Measurements from ENCODE around the gene FAN1. TPM values are rescaled to one million over a fixed set of nuclear protein-coding genes. Genes with fewer than 3 reads are reported as not detected.

Gene FAN1
- total RNA-seq = 10 to 100 TPM in 1 of 2 donors, 1 to 10 TPM in 1; 4.3 to 15.9 TPM
- 10 to 100 TPM in 1 of 2 donors, 1 to 10 TPM in 1; 5.9 to 13.0 TPM for polyA plus RNA-seq
- long read RNA-seq, donor 1, partial matches to known transcripts = 3 of 6 reads
- long read RNA-seq, donor 1, other reads (novel, unspliced or antisense) = 2 of 6 reads
- long read RNA-seq, donor 2, full-length matches to known transcripts = 3 of 12 reads
- long read RNA-seq, donor 2, partial matches to known transcripts = 5 of 12 reads
- long read RNA-seq, donor 2, other reads (novel, unspliced or antisense) = 4 of 12 reads

GRCh38 chr15:30903497-30904187 lies at the start of gene FAN1:
TSS of gene FAN1 (plus strand) at chr15:30903915. CDS start at chr15:30904664, 749 bp downstream.
- peak within 1 kb of the TSS in 1 of 2 donors; percentile 9 for H3K27ac ChIP-seq (ENCODE audit: low read depth in 1 of 2, low read length in 2 of 2)
- no peaks in the 10 kb centered on the region for H3K9me3 ChIP-seq (ENCODE audit: control insufficient read depth, low read length)
- DNase-seq = peak; percentile 90 to 92
- H3K27me3 ChIP-seq (ENCODE audit: control insufficient read depth in 1 of 2, insufficient read depth in 2 of 2, low read length in 1 of 2) = no peaks in the 10 kb centered on the region
- peaks cover 0 to 3% of the 10 kb centered on the region in 2 donors for H3K4me1 ChIP-seq (ENCODE audit: control insufficient read depth in 1 of 2, insufficient read depth in 2 of 2, low read length in 2 of 2)
- intact Hi-C loops (cut with DNase I) = loop anchor here in 1 of 2 donors (5.0 kb wide), 1 partner anchor 89 kb away; the partner anchor contains the start of gene MTMR10
- no peaks in the 10 kb centered on the region for H3K36me3 ChIP-seq (ENCODE audit: control insufficient read depth in 1 of 2, insufficient read depth in 2 of 2, low read length in 1 of 2)
- peak; percentile 98 for ATAC-seq (ENCODE audit: low FRiP score)
- WGBS, 2 donors = 1% methylated on average over 61 to 65 of the region's 65 CpGs
- peak within 1 kb of the TSS; percentile 46 to 85 for H3K4me3 ChIP-seq (ENCODE audit: low read length in 2 of 2)

DNA sequence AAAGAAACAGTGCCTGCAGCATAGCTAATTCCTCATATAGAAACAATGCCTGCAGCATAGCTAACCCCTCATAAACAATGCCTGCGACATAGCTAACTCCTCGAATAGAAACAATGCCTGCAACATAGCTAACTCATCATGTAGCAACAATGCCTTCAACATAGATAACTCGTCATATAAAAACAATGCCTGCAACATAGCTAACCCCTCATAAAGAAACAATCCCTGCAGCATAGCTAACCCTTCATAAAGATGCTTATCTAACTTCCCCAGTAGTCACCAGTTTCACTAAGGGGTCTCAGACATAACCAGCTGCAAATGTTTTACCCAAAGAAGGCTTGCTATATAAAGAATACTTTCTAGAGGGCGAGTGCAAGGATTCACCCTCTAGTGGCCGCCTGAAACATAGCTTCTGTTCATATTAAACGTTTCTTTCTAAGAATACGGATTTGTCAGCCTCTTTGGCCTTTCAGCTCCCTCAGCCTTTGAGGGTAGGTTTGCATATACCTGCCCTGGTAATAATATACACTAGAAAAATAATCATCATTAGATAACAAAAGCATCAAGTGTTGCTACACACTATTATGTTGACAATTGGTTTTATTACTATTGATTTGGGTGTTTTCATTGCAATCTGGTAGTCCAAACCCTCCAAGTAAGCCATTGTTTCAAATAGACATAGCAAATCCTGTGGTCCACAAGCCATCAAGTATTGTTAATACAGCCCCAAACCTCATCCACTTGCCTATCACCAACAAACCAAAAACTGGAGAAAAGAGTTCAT lies 44.4 kb upstream of the FAN1 start:
- H3K4me3 ChIP-seq (ENCODE audit: low read length in 2 of 2) = no peak overlapping the region
- peaks cover 2% of the 10 kb centered on the region for H3K9me3 ChIP-seq (ENCODE audit: control insufficient read depth, low read length)
- no peak for ATAC-seq (ENCODE audit: low FRiP score)
- H3K36me3 ChIP-seq (ENCODE audit: control insufficient read depth in 1 of 2, insufficient read depth in 2 of 2, low read length in 1 of 2) = no peaks in the 10 kb centered on the region
- intact Hi-C loops (cut with DNase I) = no loop called here
- no peaks in the 10 kb centered on the region for H3K4me1 ChIP-seq (ENCODE audit: control insufficient read depth in 1 of 2, insufficient read depth in 2 of 2, low read length in 2 of 2)
- no peak for DNase-seq
- peaks cover 0 to 1% of the 10 kb centered on the region in 2 donors for H3K27me3 ChIP-seq (ENCODE audit: control insufficient read depth in 1 of 2, insufficient read depth in 2 of 2, low read length in 1 of 2)
- 16 to 22% methylated on average over 7 of the region's 7 CpGs for WGBS, 2 donors
- no peak overlapping the region for H3K27ac ChIP-seq (ENCODE audit: low read depth in 1 of 2, low read length in 2 of 2)

- DNase-seq (no peak), ATAC-seq (ENCODE audit: low FRiP score) (no peak)
- Histone ChIP-seq H3K27me3 (ENCODE audit: control insufficient read depth in 1 of 2, insufficient read depth in 2 of 2, low read length in 1 of 2) (no peaks in the 10 kb centered on the region), H3K9me3 (ENCODE audit: control insufficient read depth, low read length) (no peaks in the 10 kb centered on the region), H3K4me3 (ENCODE audit: low read length in 2 of 2) (no peak overlapping the region), H3K27ac (ENCODE audit: low read depth in 1 of 2, low read length in 2 of 2) (no peak overlapping the region), H3K4me1 (ENCODE audit: control insufficient read depth in 1 of 2, insufficient read depth in 2 of 2, low read length in 2 of 2) (no peaks in the 10 kb centered on the region), H3K36me3 (ENCODE audit: control insufficient read depth in 1 of 2, insufficient read depth in 2 of 2, low read length in 1 of 2) (no peaks in the 10 kb centered on the region)
- intact Hi-C loops (cut with DNase I) = no loop called here
Observed at GRCh38 chr15:30865257-30865656, 38.5 kb upstream of the FAN1 start.

DNA sequence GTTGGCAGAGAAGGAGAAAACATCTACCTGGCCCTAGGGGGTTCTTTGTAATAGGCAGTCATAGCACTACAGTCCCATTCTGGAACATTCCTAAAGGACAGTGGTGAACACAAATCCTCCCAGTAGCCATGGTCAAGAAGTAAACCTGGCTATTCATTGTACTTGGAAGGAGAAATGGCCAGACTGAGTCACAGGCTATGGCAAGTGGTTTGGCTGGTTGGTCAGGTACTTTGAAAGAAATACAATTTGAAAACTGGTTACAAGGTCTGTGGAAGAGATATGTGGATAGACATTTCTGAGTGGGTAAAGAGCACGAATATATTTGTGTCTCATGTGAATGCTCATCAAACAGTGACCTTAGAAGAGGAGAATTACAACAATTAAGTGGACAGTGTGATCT lies 33.0 kb upstream of the FAN1 start:
- H3K27ac ChIP-seq (ENCODE audit: low read depth in 1 of 2, low read length in 2 of 2) = no peak overlapping the region
- H3K36me3 ChIP-seq (ENCODE audit: control insufficient read depth in 1 of 2, insufficient read depth in 2 of 2, low read length in 1 of 2) = no peaks in the 10 kb centered on the region
- H3K27me3 ChIP-seq (ENCODE audit: control insufficient read depth in 1 of 2, insufficient read depth in 2 of 2, low read length in 1 of 2) = no peaks in the 10 kb centered on the region
- peaks cover 2% of the 10 kb centered on the region for H3K9me3 ChIP-seq (ENCODE audit: control insufficient read depth, low read length)
- 73 to 84% methylated on average over 1 of the region's 1 CpG for WGBS, 2 donors
- H3K4me1 ChIP-seq (ENCODE audit: control insufficient read depth in 1 of 2, insufficient read depth in 2 of 2, low read length in 2 of 2) = no peaks in the 10 kb centered on the region
- H3K4me3 ChIP-seq (ENCODE audit: low read length in 2 of 2) = no peak overlapping the region
- ATAC-seq (ENCODE audit: low FRiP score) (no peak), DNase-seq (no peak)
- intact Hi-C loops (cut with DNase I) = no loop called here

DNA sequence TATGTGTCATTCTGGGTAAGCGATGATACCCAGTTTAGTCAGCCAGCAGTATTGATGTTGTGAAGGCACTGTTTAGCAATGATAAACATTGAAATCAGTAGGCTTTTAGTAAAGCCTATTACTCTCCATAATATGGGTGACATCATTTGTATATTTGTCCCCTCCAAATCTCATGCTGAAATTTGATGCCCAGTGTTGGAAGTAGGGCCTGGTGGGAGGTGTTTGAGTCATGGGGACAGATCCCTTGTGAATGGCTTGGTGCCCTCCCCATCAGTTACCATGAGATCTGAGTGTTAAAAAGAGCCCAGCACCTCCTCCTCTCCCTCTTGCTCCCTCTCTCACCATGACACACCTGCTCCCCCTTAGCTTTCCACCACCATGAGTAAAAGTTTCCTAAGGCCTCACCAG lies 31.4 kb upstream of the FAN1 start:
- 79 to 88% methylated on average over 1 of the region's 1 CpG for WGBS, 2 donors
- ATAC-seq (ENCODE audit: low FRiP score) = no peak
- Histone ChIP-seq H3K9me3 (ENCODE audit: control insufficient read depth, low read length) (peaks cover 2% of the 10 kb centered on the region), H3K4me1 (ENCODE audit: control insufficient read depth in 1 of 2, insufficient read depth in 2 of 2, low read length in 2 of 2) (no peaks in the 10 kb centered on the region), H3K36me3 (ENCODE audit: control insufficient read depth in 1 of 2, insufficient read depth in 2 of 2, low read length in 1 of 2) (no peaks in the 10 kb centered on the region), H3K27me3 (ENCODE audit: control insufficient read depth in 1 of 2, insufficient read depth in 2 of 2, low read length in 1 of 2) (no peaks in the 10 kb centered on the region), H3K4me3 (ENCODE audit: low read length in 2 of 2) (no peak overlapping the region), H3K27ac (ENCODE audit: low read depth in 1 of 2, low read length in 2 of 2) (no peak overlapping the region)
- DNase-seq = no peak
- intact Hi-C loops (cut with DNase I) = no loop called here

GRCh38 chr15:30877070-30877469 lies 26.6 kb upstream of the FAN1 start:
- H3K36me3 ChIP-seq (ENCODE audit: control insufficient read depth in 1 of 2, insufficient read depth in 2 of 2, low read length in 1 of 2) = no peaks in the 10 kb centered on the region
- peaks cover 2% of the 10 kb centered on the region for H3K9me3 ChIP-seq (ENCODE audit: control insufficient read depth, low read length)
- no peak overlapping the region for H3K4me3 ChIP-seq (ENCODE audit: low read length in 2 of 2)
- intact Hi-C loops (cut with DNase I) = no loop called here
- H3K27me3 ChIP-seq (ENCODE audit: control insufficient read depth in 1 of 2, insufficient read depth in 2 of 2, low read length in 1 of 2) = no peaks in the 10 kb centered on the region
- DNase-seq (no peak), ATAC-seq (ENCODE audit: low FRiP score) (no peak)
- H3K4me1 ChIP-seq (ENCODE audit: control insufficient read depth in 1 of 2, insufficient read depth in 2 of 2, low read length in 2 of 2) = no peaks in the 10 kb centered on the region
- no peak overlapping the region for H3K27ac ChIP-seq (ENCODE audit: low read depth in 1 of 2, low read length in 2 of 2)

DNA sequence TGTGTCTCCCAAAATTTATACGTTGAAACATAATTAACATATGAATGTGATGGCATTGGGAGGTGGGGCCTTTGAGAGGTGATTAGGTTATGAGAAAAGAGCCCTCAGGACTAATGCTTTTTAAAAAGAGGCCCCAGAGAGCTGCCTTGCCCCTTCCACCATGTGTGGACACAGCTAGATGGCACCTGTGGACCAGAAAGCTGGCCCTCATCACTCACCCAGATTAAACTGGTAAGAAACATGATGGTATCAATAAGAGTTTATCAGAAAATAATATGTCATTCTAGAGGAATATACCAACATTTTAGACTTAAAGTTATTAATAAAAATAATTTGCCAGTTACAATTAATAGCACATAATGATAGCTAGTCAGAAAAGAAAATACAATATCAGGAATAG lies 25.2 kb upstream of the FAN1 start:
- H3K4me3 ChIP-seq (ENCODE audit: low read length in 2 of 2) = no peak overlapping the region
- ATAC-seq (ENCODE audit: low FRiP score) = no peak
- H3K4me1 ChIP-seq (ENCODE audit: control insufficient read depth in 1 of 2, insufficient read depth in 2 of 2, low read length in 2 of 2) = no peaks in the 10 kb centered on the region
- H3K27ac ChIP-seq (ENCODE audit: low read depth in 1 of 2, low read length in 2 of 2) = no peak overlapping the region
- 45 to 54% methylated on average over 1 of the region's 1 CpG for WGBS, 2 donors
- no peaks in the 10 kb centered on the region for H3K36me3 ChIP-seq (ENCODE audit: control insufficient read depth in 1 of 2, insufficient read depth in 2 of 2, low read length in 1 of 2)
- no peaks in the 10 kb centered on the region for H3K9me3 ChIP-seq (ENCODE audit: control insufficient read depth, low read length)
- no peak for DNase-seq
- intact Hi-C loops (cut with DNase I) = no loop called here
- H3K27me3 ChIP-seq (ENCODE audit: control insufficient read depth in 1 of 2, insufficient read depth in 2 of 2, low read length in 1 of 2) = no peaks in the 10 kb centered on the region

DNA sequence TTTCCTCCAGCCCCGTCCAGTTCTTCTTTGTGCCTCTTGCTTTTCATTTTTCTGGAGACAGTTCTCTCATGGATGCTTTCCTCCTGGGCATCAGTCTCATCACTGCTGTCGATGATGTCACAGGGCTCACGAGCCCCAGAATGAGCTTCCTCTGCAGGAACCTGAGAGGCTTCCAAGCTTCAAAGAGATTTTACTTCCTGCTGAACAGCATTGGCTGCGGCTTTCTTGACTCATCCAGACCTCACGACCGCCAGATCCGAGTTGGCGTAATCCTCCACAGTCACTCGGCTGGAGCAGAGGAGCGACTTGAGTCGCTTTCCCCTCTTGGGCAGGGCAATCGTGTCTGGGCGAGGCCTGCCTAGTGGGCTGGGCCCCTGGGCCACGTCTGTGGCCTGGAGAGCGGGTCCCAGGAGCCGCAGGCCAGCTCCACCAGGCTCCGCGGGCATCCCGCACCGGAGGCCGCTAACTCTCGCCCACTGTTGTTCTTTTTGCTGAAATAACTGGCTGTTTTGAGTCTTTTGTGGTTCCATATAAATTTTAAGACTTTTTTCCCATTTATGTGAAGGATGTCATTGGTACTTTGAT lies 20.8 kb upstream of the FAN1 start:
- ATAC-seq (ENCODE audit: low FRiP score) = no peak
- DNase-seq = no peak
- 85 to 87% methylated on average over 22 of the region's 22 CpGs for WGBS, 2 donors

More for the DNA sequence above, 20.8 kb upstream of the FAN1 start:
- no peak overlapping the region for H3K27ac ChIP-seq (ENCODE audit: low read depth in 1 of 2, low read length in 2 of 2)
- no peaks in the 10 kb centered on the region for H3K36me3 ChIP-seq (ENCODE audit: control insufficient read depth in 1 of 2, insufficient read depth in 2 of 2, low read length in 1 of 2)
- no peak overlapping the region for H3K4me3 ChIP-seq (ENCODE audit: low read length in 2 of 2)
- intact Hi-C loops (cut with DNase I) = no loop called here
- H3K27me3 ChIP-seq (ENCODE audit: control insufficient read depth in 1 of 2, insufficient read depth in 2 of 2, low read length in 1 of 2) = no peaks in the 10 kb centered on the region
- no peaks in the 10 kb centered on the region for H3K9me3 ChIP-seq (ENCODE audit: control insufficient read depth, low read length)
- H3K4me1 ChIP-seq (ENCODE audit: control insufficient read depth in 1 of 2, insufficient read depth in 2 of 2, low read length in 2 of 2) = no peaks in the 10 kb centered on the region

All from aorta (tissue), 5 donors.